HFFc6 (cell line): ENCODE data around the gene BPIFB3. TPM values are rescaled to one million over a fixed set of nuclear protein-coding genes. Genes with fewer than 3 reads are reported as not detected.

Source experiments
- total RNA-seq, 6 experiments: library from RNA; stranded (reverse); fragmentation: NEBNext Ultra II Directional; extraction: Animal tissue kit (Norgen Biotek cat#: 25700); gene quantifications; 2 replicates in 1 of 6; 3 replicates in 5 of 6; pipeline ENCODE4 v1.2.3, GENCODE V29; 2021

BPIFB3 gene
- total RNA-seq, 6 experiments from 2014 or later, result not detected

Other genes with a start within 250 kb of the BPIFB3 start
- gene MAPRE1, start 233.9 kb upstream of the BPIFB3 start, total RNA-seq, result 100 to 1,000 TPM; 125 to 152 (median 144) TPM
- not detected for gene EFCAB8, start 195.0 kb upstream of the BPIFB3 start, total RNA-seq
- gene SUN5, start 49.5 kb upstream of the BPIFB3 start, total RNA-seq, result not detected
- not detected for gene BPIFB2, start 46.2 kb upstream of the BPIFB3 start, total RNA-seq
- gene BPIFB6, start 22.3 kb upstream of the BPIFB3 start, total RNA-seq, result not detected
- not detected for gene BPIFB4, start 25.7 kb downstream of the BPIFB3 start, total RNA-seq
- not detected for gene BPIFA2, start 114.3 kb downstream of the BPIFB3 start, total RNA-seq
- not detected for gene BPIFA3, start 163.4 kb downstream of the BPIFB3 start, total RNA-seq
- gene BPIFA1, start 182.1 kb downstream of the BPIFB3 start, total RNA-seq, result not detected
- gene BPIFB1, start 229.3 kb downstream of the BPIFB3 start, total RNA-seq, result not detected